ENCODE results near the gene FNDC5. TPM values are rescaled to one million over a fixed set of nuclear protein-coding genes. Genes with fewer than 3 reads are reported as not detected.

FNDC5 gene
- total and polyA plus RNA-seq, 8 donors = 0.28 to 3.1 (median 0.74) TPM

- H3K4me1 ChIP-seq = no peaks in the 10 kb centered on the region
- ATAC-seq (no peak), FAIRE-seq (no peak), DNase-seq (peak in 1 of 6 donors; percentile 9)
- no peak overlapping the region for H3K27ac ChIP-seq
- TF ChIP-seq, protein P1, sequence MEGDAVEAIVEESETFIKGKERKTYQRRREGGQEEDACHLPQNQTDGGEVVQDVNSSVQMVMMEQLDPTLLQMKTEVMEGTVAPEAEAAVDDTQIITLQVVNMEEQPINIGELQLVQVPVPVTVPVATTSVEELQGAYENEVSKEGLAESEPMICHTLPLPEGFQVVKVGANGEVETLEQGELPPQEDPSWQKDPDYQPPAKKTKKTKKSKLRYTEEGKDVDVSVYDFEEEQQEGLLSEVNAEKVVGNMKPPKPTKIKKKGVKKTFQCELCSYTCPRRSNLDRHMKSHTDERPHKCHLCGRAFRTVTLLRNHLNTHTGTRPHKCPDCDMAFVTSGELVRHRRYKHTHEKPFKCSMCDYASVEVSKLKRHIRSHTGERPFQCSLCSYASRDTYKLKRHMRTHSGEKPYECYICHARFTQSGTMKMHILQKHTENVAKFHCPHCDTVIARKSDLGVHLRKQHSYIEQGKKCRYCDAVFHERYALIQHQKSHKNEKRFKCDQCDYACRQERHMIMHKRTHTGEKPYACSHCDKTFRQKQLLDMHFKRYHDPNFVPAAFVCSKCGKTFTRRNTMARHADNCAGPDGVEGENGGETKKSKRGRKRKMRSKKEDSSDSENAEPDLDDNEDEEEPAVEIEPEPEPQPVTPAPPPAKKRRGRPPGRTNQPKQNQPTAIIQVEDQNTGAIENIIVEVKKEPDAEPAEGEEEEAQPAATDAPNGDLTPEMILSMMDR (IDR thresholded peaks at IDR 0.05) = no peak
- H3K27me3 ChIP-seq = no peaks in the 10 kb centered on the region
- no peak overlapping the region for H3K4me3 ChIP-seq
- intact Hi-C loops (cut with DNase I) = loop anchor here in 1 of 3 donors (5.0 kb wide), 1 partner anchor 166 kb away; no protein-coding TSS in a partner anchor
- H3K9me3 ChIP-seq = no peaks in the 10 kb centered on the region
- H3K36me3 ChIP-seq = no peaks in the 10 kb centered on the region
- whole genome bisulfite sequencing, 2 donors = 61 to 62% methylated on average over 5 of the region's 5 CpGs
Measured at GRCh38 chr1:32873484-32873883, 2.8 kb upstream of the FNDC5 start.

DNA sequence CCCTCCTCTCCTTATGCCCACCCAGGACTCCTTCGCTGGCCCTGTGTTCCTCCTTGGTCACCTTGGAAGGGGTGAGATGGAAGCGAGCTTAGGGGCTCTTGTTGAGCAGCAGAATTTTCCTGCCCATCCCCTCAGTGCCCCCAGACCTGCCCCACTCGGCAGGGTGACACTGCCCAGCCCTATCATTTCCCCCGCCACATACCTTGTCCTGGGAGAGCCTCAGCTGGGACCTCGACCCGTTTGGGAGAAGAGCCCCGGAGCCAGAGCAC lies 1.4 kb upstream of the FNDC5 start:
- WGBS, 2 donors = 51 to 60% methylated on average over 7 of the region's 7 CpGs
- Histone ChIP-seq H3K9me3 (no peaks in the 10 kb centered on the region), H3K4me3 (no peak overlapping the region), H3K4me1 (no peaks in the 10 kb centered on the region), H3K27ac (no peak overlapping the region), H3K27me3 (no peaks in the 10 kb centered on the region), H3K36me3 (no peaks in the 10 kb centered on the region)
- TF ChIP-seq, protein P1 (IDR thresholded peaks at IDR 0.05) = no peak
- no peak for FAIRE-seq
- peak in 1 of 6 donors; percentile 6 for DNase-seq
- intact Hi-C loops (cut with DNase I) = loop anchor here in 1 of 3 donors (5.0 kb wide), 1 partner anchor 165 kb away; no protein-coding TSS in a partner anchor
- no peak for ATAC-seq

DNA sequence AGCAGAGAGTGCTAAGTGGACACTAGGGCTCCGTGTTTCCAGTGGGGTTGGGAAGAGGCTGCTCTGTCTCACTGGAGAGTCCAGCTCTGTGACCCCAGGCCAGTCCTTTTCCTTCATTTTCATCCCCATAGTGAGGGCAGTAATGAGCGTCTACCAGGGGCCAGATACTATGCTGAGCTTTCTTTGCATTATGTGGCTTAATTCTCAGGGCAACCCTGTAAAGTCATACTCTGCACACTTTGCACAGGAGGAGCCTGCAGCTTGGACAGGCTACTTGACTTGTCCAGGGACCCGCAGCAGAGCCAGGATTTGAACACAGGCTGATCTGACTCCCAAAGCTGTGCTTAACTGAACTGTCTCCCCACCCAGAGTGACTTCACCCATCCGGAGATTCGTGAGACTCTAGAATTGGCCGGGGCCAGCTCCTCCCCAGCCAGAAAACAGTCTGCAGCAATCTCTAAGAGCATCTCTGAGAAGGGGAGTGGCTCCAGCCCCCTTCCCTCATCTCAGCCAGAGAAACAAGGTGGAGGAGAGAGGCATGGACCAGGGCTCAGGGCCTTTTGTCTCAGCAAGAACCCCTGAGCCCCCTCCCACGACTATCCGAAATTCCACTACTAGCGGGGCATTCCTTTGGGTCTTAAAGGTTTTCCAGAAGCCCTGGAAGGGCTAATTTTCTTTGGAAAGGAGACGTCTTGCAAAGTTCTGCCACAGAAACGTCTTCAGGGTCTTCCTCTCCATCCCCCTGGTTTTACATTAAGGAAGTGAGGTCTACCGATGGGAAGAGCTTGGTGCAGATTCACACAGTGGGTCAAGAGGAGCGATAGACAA lies 866 bp upstream of the FNDC5 start:
- Histone ChIP-seq H3K27ac (no peak overlapping the region), H3K4me3 (peak overlapping the region in 2 of 4 donors; percentile 40 to 48), H3K9me3 (no peaks in the 10 kb centered on the region), H3K4me1 (no peaks in the 10 kb centered on the region), H3K36me3 (no peaks in the 10 kb centered on the region), H3K27me3 (no peaks in the 10 kb centered on the region)
- TF ChIP-seq, protein P1 (IDR thresholded peaks at IDR 0.05) = no peak
- DNase-seq = peak in 1 of 6 donors; percentile 12
- WGBS, 2 donors = 61 to 66% methylated on average over 13 of the region's 13 CpGs
- intact Hi-C loops (cut with DNase I) = loop anchor here in 1 of 3 donors (5.0 kb wide), 1 partner anchor 164 kb away; no protein-coding TSS in a partner anchor
- FAIRE-seq = no peak
- ATAC-seq = peak in 1 of 4 donors; percentile 9

DNA sequence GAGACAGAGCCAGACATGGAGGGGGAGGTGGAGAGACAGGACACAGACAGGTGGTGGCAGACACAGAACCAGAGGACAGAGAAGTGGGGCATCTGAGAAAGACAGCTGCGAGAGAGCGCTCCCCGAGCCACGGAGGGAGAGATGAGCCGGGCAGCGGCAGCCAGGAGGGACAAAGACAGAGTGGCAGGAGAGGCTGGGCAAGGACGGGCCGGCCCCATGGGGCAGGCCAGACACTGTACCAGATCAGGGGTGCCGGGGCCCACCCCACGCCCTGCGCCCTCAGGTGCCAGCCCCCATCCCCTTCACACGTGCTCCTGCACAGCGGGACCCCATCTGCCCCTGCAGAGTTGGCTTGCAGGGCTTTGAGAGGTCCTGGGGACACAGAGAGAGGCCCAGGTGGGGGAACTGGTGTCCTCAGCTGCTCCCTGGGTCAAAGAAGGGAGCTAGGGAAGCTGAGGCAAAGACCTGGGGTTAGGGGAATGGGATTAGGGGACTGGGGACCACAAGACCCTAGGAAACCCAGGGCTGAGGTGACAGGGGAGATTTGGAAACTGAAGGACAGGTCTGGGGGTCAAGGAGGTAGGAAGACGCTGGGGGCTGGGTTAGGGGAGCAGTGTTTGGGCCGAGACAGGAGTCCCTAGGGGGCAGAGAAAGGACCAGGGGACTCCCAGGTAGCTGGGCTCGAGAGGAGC lies 643 bp downstream of the FNDC5 start:
- H3K27ac ChIP-seq = no peak overlapping the region
- 65 to 69% methylated on average over 15 to 16 of the region's 16 CpGs for WGBS, 2 donors
- FAIRE-seq (no peak), DNase-seq (no peak), ATAC-seq (peak in 1 of 4 donors; percentile 2)
- H3K9me3 ChIP-seq = no peaks in the 10 kb centered on the region
- intact Hi-C loops (cut with DNase I) = loop anchor here in 1 of 3 donors (5.0 to 10.0 kb wide), 2 partner anchors 95 to 163 kb away; no protein-coding TSS in a partner anchor
- H3K4me1 ChIP-seq = no peaks in the 10 kb centered on the region
- TF ChIP-seq, protein P1 (IDR thresholded peaks at IDR 0.05) = no peak
- H3K27me3 ChIP-seq = no peaks in the 10 kb centered on the region
- no peaks in the 10 kb centered on the region for H3K36me3 ChIP-seq
- H3K4me3 ChIP-seq = peak overlapping the region in 2 of 4 donors; percentile 32 to 40

Measured in pancreas (tissue), 10 donors.